Measurements from ENCODE around the gene IL10.

The IL10 gene

GRCh38 chr1:206800411-206800810 lies 28.1 kb upstream of the IL10 start:
- H3K4me3 ChIP-seq, result no peak overlapping the region
- H3K27ac ChIP-seq, result no peak overlapping the region
- TF ChIP-seq CTCF (IDR thresholded peaks at IDR 0.05), result no peak
- DNase-seq (ENCODE audit: low spot score), result no peak

GRCh38 chr1:206799311-206799710 lies 27.0 kb upstream of the IL10 start:
- H3K4me3 ChIP-seq, result no peak overlapping the region
- no peak overlapping the region for H3K27ac ChIP-seq
- no peak for DNase-seq (ENCODE audit: low spot score)
- no peak for TF ChIP-seq CTCF (IDR thresholded peaks at IDR 0.05)

GRCh38 chr1:206798384-206798996 lies 26.2 kb upstream of the IL10 start:
- no peak overlapping the region for H3K4me3 ChIP-seq
- no peak for TF ChIP-seq CTCF (IDR thresholded peaks at IDR 0.05)
- H3K27ac ChIP-seq, result no peak overlapping the region
- DNase-seq (ENCODE audit: low spot score), result no peak

- H3K27ac ChIP-seq, result no peak overlapping the region
- no peak for DNase-seq (ENCODE audit: low spot score)
Observed at GRCh38 chr1:206797534-206798383, 25.5 kb upstream of the IL10 start.

GRCh38 chr1:206796981-206797402 lies 24.7 kb upstream of the IL10 start:
- Histone ChIP-seq H3K4me3 (no peak overlapping the region), H3K27ac (no peak overlapping the region)
- no peak for DNase-seq (ENCODE audit: low spot score)
- TF ChIP-seq CTCF (IDR thresholded peaks at IDR 0.05), result no peak

More at GRCh38 chr1:206797534-206798383, 25.5 kb upstream of the IL10 start:
- TF ChIP-seq CTCF (IDR thresholded peaks at IDR 0.05), result no peak
- H3K4me3 ChIP-seq, result no peak overlapping the region

GRCh38 chr1:206796116-206796515 lies 23.8 kb upstream of the IL10 start:
- no peak for DNase-seq (ENCODE audit: low spot score)
- Histone ChIP-seq H3K27ac (no peak overlapping the region), H3K4me3 (no peak overlapping the region)
- no peak for TF ChIP-seq CTCF (IDR thresholded peaks at IDR 0.05)
